AG08396 (cell line): ENCODE results near the gene SVOP.
A peak's percentile ranks its signal among the peaks of the same experiment; 100 is the strongest.

Experiments
- DNase-seq: peaks from one replicate; pipeline ENCODE4 v3.0.0; 2012; ENCODE audit warnings: low spot score, mixed read lengths

The SVOP gene

DNA sequence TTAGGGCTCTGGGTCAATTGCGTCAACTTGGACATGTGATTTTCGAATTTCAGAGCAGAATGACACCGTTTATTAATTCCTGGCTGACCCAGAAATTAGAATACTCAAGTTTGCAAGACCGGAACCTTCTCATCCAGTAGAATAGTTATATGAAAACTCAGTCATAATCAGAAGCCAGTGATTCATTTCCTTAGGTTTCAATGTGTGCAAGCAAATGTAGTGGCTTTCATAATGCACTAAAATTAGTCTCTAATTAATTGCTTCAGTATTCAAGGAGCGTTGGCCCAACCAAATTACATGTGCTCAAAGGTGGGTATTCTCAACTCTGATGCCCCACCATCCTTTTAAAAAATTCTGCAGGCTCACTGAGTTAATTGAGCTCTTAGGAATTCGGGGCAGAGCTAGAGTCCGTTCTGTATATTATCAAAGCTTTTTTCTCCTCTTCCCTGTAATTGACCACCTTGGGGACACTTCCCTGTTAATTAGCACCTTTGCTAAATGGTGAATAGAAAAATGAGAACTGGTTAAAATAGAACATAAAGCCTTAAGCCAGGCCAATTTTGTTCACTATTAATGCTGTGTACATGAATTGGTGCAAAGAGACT is 85.6 kb downstream of the SVOP start:
- no peak for DNase-seq

DNA sequence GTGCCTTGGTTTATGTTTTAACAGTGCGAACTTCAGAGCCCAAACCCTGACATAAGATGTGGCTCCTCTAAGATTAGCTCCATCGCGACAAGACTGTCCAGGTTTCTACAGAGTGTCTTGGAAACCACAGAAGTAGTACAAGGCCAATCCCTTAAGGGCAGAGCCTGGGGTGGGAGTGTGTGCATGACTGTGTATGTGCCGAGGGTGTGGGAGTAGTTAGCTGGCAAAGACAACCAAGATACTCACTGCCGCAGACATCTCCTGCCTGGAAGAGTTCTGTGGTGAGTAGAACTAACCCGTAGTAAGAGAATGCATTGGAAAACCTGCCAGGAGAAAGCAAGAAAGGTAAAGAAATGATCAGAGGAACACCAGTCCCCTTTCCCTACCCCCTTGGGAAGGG is 86.9 kb downstream of the SVOP start:
- no peak for DNase-seq

DNA sequence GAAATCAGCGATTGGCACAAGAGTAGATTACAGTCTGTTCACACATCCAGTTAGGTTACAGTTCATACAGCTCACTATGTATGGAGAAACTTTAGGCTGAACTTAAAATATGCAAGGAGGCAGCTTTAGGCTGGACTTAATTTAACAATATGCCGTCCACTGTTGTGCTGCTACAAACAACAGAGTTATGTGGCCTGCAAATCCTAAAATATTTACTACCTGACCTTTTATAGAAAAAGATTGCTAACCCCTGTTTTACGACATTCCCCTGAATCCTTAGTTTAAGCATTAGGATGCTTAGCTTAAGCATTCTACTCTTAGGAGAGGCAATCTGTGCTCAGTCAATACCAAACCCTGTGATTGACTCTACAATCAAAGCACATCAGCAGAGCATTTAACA is 90.1 kb downstream of the SVOP start:
- no peak for DNase-seq

DNA sequence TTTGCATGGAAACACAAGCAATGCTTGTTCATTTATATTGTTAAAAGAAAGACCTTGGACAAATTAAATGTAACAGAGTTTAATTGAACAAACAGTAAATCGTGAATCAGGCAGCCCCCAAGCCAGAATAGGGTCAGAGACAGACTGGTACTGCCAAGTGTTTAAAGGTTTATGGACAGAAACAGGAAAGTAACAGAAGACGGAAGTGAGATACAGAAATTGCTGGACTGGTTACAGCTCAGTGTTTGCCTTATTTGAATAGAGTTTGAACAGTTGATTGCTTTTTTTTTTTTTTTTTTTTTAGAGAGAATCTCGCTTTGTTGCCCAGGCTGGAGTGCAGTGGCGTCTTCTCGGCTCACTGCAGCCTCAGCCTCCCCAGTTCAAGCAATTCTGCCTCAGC is 90.7 kb downstream of the SVOP start:
- DNase-seq = no peak

DNA sequence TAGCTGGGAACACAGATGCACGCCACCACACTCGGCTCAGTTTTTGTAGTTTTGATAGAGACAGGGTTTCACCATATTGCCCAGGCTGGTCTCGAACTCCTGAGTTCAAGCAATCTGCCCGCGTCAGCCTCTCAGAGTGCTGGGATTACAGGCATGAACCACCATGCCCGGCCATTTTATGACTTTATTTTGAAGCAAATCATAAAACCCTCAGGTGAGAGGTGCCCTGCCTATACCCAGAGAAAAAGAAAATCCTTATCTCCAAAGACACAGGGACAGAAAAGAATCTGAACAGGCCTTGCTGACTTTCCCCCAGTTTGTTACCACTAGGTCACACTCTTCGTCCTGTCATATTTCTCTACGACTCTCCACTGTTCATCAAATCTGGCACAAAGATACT is 92.2 kb downstream of the SVOP start:
- DNase-seq = no peak

DNA sequence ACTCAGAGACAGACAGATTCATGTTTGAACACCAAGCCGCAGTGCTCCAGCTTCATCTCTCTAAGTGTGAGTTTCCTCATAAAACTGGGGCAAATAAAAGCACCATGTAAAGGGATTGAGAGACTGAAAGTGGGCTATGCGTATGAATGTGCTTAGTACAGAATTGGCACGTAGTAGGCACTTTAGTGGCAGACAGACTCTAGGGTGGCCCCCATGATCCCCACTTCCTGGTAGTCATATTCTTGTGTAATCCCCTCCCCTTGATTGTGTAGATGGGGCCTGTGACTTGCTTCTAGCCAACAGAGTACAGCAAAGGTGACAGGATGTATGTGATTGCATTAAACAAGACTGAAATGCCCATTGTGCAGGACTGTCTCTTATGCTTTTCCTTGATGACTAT is 98.0 kb downstream of the SVOP start:
- no peak for DNase-seq

DNA sequence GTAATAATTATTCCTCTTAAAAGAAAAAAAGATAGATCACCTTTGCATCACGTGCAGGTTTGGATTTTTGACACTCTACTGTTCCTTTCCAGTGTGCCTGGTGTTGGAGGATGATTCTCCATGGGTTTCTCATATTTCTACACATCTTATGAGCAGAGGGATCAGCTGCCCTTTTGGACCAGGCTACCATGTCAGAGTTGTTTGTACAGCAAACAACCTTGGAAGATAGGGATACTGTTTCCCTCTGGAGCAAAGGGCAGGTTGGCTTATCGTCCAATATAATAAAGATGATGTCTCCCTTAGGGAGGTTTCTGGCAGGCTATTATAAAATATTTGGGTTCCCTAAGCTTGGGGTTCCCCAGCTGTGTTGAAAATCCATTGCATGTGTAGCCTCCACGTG is 98.9 kb downstream of the SVOP start:
- DNase-seq = no peak

DNA sequence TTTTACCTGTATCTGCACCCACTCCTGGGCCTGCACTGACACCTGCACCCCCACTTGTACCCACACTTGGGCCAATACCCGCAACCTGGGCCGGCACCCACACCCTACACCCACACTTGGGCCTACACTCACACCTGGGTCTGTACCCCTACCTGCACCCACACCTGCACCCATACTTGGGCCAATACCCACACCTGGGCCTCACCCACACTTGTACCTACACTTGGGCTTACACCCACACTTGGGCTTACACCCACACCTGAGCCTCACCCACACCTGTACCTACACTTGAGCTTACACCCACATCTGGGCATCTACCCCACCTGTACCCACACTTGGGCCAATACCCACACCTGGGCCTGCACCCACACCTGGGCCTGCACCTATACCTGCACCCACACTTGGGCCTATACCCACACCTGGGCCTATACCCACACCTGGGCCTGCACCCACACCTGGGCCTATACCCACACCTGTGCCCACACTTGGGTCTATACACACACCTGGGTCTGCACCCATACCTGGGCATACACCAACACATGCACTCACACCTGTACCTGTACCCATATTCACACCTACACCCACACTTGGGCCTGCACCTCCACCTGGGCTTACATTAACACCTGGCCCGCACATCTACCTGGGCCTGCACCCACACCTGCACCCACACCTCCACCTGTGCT is 101.8 kb downstream of the SVOP start:
- DNase-seq = no peak

DNA sequence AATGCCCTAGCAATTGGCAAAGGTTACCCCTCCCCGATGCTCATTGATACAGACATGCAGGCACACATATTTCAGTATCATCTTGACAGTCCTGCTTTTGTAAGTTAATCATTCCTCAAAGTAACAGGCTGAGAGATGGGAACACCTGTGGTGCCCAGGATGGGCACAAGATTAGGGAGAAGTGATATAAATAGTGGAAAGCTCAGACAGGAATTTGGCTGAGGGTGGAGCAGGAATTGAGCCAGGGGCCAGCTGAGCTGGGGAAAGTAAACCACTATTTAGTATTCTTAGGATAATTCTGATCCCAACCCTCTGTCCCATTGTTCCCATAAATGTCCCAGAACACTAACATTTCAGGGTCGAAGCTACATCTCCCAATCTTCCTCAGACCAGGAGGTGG is 102.7 kb downstream of the SVOP start:
- DNase-seq = no peak

DNA sequence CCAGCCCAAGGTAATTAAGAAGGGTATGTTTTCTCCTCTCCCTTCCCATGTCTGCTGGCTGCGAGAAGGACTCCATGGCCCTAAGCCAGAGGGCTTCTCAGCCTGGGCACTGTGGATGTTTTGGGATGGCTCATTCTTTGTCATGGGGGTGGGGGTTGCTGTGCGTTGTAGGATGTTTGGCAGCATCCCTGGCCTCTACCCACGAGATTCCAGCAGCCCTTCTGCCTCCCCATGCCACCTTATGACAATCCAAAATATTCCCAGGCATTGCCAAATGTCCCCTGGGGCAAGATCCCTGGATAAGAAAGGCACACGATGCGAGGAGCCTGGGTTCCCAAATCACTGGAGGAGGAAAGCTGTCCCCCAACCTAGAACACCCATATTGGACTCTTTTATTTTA is 104.5 kb downstream of the SVOP start:
- DNase-seq = no peak

DNA sequence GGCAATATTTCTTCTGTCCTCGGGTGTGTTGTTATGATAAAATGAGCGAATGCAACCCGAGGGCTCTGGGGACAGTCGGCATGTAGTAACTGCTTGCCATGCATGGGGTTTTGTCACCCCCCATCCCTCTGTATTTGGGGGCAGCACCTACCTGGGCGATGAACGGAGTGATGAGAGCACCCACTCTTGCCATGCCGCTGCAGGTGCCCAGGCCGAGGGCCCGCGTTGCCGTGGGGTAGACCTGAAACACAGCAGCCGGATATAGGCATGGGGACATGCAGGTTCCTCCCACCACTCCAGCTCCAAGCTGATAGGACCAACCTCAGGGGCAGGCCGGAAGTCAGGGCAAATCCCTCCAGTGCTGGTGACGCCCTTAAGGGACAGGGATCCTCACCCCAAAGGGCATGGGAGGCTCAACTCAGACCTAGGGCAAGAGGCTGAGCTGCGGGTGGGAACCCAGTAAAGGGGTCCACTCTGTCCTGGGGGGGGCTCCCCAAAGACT is 105.2 kb downstream of the SVOP start:
- DNase-seq = no peak

DNA sequence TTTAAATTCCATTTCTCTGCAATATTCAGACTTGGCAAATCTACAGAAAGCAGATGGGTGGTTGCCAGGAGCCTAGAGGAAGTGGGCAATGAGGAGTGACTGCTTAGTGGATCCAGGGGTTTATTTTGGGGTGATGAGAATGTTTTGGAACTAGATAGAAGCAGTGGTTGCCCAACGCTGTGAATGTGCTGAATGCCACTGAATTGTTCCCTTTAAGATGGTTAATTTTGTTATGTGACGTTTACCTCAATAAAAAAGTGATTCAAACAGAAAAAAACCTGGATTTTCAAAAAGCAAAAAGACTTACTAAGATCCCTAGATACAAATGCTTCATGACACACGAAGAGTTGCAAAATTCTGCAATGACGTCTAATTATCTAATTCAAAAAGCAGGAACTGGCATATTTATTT is 106.7 kb downstream of the SVOP start:
- DNase-seq = no peak

DNA sequence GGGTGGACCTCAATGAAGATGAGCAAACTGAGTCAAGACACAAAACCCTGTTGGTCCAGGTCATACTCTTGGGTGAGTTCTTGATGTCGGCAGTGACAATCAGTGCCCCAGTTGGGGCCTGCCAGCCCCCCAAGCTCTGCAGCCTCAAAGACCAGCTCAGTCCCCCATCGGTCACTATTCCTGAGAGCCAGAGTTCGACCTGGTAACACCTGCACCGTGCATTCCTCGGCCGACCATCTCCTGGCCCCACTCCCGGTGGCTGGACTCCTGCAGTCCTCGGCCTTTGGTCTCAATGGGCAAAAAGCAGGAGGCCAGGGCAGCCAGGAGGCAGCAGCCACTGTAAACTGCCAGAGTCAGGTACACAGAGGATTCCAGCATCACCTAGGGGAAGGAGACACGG is 108.5 kb downstream of the SVOP start:
- no peak for DNase-seq

DNA sequence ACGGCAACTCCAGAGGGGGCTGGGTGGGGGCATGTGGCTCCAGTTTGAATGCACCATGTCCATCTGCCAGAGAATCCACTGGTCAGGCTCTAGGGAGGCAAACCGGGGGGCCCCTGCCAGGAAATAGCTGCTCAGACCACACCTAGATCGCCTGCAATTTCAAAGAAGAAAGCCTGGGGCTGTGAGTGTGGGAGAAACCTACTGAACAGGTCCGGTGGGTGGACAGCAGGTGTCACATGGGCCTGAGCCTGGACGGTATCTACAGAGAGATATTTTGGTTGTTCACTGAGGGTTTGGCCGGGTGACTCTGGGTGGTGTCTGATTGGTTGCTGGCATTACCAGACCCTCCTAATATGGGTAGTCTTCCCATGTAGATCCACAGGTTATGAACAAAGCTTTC is 109.0 kb downstream of the SVOP start:
- no peak for DNase-seq

DNA sequence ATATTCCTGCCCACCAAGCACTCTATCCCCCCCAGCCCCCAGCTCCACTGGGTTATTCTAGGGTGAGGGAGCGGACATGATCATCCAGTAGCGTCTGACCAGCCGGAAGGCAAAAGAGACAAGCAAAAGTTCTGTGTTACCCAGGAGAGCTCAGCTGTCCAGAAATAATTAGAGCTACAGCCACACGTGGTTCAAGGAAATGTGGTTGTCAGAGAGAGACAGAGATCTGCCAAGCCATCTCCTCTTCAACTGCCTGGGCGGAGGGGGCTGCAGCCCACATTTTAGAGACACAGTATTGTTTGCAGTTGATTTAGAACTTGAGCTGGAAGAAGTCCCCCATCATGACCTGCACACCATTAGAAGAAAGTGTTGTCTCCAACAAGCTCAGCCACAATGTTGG is 110.5 kb downstream of the SVOP start:
- DNase-seq = no peak

DNA sequence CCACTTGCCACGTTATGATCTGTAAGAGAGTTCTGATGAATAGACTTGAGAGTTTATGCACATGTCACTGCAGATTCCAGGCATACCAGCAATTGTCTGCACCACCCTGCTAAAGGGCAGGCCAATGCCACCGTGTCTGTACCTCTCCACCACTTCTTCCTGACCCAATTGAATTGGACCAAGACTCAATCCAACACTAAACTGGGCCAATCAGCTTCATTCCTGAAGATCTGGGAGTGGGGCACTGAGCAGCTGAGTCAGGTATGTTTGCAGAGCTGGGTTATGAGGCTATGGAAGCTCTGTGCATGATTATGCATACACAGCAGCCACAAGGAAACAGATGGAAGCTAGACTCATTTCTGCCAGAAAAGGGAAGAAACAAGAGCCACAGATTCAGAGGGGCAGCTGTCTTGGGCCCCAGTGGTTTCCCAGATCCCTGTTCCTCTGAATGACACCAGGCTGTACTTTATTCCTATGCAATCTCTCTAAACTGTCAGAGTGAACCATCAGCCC is 113.0 kb downstream of the SVOP start:
- DNase-seq = peak; percentile 16

DNA sequence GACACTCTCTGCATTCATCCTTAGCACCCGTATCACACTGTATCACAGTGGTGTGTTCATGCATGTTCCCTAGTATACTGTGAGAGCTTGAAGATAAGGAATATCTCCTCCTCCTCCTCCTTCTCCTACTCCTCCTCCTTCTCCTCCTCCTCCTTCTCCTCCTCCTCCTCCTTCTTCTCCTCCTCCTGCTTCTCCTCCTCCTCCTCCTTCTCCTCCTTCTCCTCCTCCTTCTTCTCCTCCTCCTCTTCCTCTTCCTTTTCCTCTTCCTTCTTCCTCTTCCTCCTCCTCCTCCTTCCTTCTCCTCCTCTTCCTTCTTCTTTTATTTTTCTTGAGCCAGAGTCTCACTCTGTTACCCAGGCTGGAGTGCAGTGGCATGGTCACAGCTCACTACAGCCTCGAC is 113.9 kb downstream of the SVOP start:
- no peak for DNase-seq

DNA sequence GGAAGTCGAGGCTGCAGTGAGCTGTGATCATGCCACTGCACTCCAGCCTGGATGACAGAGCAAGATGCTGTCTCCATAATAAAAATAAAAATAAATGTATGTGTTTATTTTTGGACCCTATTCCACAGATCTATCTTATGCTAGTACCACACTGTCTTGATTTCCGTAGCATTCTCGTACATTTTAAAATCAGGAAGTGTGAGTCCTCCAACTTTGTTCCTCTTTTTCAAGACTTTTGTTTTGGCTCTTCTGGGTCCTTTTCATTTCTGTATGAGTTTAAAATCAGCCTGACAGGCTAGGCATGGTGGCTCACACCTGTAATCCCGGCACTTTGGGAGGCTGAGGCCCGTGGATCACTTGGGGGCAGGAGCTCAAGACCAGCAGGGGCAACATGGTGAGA is 115.1 kb downstream of the SVOP start:
- no peak for DNase-seq

DNA sequence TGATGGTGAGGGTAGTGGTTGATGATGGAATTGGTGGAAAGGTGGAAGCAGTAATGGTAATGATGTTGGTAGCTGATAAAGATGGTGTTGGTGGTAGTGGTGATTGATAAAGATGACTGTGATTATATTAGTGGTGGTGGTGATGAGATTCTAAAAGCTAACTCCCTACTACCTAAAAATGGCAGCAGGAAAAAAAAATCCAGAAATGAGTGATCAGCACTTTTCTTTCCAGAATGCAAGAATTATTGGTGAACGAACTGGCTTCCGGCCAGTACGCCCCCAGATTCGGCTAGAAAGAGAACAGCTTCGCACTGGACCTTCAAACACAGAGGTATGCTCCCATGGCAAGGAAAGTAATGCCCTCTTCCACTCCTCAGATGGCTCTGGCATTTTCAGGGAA is 121.7 kb downstream of the SVOP start:
- DNase-seq = no peak

DNA sequence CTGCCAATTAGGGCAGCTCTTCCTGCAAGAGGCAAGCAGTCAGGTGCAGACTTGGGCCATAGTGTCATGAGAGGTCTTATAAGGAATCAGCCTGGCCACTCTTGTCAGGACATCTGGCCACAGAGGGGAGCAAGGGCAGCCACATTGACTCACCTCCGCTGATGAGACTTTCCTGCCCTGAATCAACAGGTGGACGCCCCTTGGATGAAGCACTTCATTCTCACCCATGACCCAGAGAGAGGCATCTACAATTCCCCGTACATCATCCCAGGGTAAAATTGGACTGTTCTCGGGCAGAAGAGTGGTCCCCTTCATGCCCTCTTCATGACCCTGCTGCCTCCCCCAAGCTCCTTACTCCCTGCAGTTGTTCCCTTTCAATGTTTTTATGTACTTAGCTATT is 124.1 kb downstream of the SVOP start:
- no peak for DNase-seq

DNA sequence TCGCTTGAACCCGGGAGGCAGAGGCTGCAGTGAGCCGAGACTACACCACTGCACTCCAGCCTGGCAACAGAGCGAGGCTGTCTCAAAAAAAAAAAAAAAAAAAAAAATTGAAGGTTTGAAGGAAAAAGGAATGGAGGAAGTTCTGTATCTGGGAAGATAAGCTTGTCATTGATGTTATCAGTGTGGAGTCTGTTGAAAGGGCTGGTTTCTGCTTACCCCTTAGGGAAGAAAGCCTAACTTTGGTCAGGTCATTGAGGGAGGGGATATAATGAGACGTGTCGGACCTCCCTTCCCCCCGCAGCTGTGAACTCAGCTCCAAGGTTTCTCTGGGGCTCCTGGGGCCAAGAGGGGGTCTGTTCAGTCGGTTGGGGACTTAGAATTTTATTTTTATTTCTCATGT is 124.5 kb downstream of the SVOP start:
- DNase-seq = no peak

DNA sequence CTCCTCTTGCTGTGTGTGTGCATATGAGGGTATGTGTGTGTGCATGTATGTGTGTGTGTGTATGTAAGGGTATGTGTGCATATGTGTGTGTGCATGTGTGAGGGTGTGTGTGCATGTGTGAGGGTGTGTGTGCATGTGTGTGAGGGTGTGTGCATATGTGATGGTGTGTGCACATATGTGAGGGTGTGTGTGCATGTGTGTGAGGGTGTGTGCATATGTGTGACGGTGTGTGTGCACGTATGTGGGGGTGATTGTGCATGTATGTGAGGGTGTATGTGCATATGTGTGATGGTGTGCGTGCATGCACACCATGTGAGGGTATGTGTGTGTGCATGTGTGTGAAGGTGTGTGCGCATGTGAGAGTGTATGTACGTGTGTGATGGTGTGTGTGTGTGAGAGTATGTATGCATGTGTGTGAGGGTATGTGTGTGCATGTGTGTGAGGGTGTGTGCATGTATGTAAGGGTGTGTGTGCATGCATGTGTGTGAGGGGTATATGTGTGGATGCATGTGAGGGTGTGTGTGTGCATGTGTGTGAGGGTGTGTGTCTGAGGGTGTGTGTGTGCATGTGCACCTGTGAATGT is 125.6 kb downstream of the SVOP start:
- DNase-seq = no peak

DNA sequence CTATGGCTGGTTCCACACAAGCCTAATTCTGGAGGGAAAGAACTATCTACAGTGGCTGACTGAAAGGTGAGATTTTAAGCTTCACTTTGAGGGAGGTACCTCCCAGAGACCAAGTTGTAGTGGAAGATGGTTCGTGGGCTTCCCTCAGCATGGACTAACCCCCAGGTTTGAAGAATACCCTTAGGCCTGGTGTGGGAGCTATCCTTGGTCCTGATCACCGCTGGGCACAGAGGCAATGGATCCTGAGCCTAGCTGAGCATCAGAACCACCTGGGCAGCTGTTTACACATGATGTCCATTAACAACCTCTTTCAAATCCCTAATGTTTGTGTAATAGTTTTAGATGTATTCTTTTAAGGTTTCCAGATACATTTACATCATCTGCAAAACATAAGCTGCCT is 130.7 kb downstream of the SVOP start:
- peak; percentile 18 for DNase-seq

DNA sequence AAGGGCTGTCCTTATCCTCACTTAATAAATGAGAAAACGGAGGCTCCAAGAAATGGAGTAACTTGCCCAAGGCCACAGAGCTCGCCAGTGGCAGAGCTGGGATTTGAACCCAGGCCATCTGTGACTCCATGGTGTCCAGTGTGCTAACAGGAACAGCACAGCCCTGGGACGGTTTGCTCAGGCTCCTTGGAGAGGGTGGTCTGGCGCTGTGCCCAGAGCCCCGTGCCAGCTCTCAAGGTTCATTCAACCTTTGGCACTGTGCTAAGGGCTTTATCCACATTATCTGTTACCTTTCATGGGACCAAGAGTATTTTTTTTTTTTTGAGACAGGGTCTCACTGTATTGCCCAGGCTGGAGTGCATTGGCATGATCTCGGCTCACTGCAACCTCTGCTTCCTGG is 132.8 kb downstream of the SVOP start:
- no peak for DNase-seq
